PC-9 (cell line): ENCODE measurements around the gene ADAMTS19. TPM values are rescaled to one million over a fixed set of nuclear protein-coding genes. Genes with fewer than 3 reads are reported as not detected.

ENCODE experiments used
- BruUV-seq: library from RNA; stranded (reverse); fragments of 400-500 nt; replicated peaks from 2 replicates; lab custom pipeline; 2021; lab: Mats Ljungman, UMichigan
- CTCF ChIA-PET: fragments of 300-600 bp; sonication (Branson Sonifier 250); formaldehyde crosslinking; loops from one replicate; lab custom pipeline; 2022; ENCODE audit warnings: antibody characterized with exemption; lab: Charles Lee
- POLR2A ChIA-PET: fragments of 300-600 bp; sonication (Branson Sonifier 250); formaldehyde crosslinking; loops from one replicate; lab custom pipeline; 2022; ENCODE audit warnings: antibody characterized with exemption; ENCODE audit not compliant: unreplicated experiment; lab: Charles Lee
- DNase-seq, 2 experiments: peaks; one replicate each; pipeline versions ENCODE4 v3.0.0 to v3.0.0-alpha.2; 2015 to 2022; ENCODE audit warnings: mixed read lengths in 1 of 2
- H2AFZ ChIP-seq: fragments of 200-600 bp; sonication (generic); 2 replicates; pipeline ENCODE4 v1.8.1; 2017; ENCODE audit warnings: antibody characterized with exemption
- H3F3A ChIP-seq: fragments of 200-600 bp; sonication (generic); 2 replicates; pipeline ENCODE4 v1.8.1; 2017; ENCODE audit warnings: antibody characterized with exemption, mild to moderate bottlenecking, low read depth; ENCODE audit not compliant: insufficient read depth
- H3K27ac ChIP-seq: fragments of 200-600 bp; sonication (generic); 2 replicates; pipeline ENCODE4 v1.6.1; 2016; ENCODE audit warnings: mixed run types
- H3K27me3 ChIP-seq: fragments of 200-600 bp; sonication (generic); 2 replicates; pipeline ENCODE4 v1.6.1; 2016; ENCODE audit warnings: low read depth, mixed run types; ENCODE audit not compliant: insufficient read depth
- H3K36me3 ChIP-seq: fragments of 200-600 bp; sonication (generic); 2 replicates; pipeline ENCODE4 v1.6.1; 2016; ENCODE audit warnings: low read depth, mixed run types
- H3K4me1 ChIP-seq: fragments of 200-600 bp; sonication (generic); replicated peaks from 2 replicates; pipeline ENCODE4 v1.6.1; 2016; ENCODE audit warnings: mixed run types; ENCODE audit not compliant: insufficient read depth
- H3K4me2 ChIP-seq: fragments of 200-600 bp; sonication (generic); 2 replicates; pipeline ENCODE4 v1.6.1; 2017; ENCODE audit warnings: mixed run types
- H3K4me3 ChIP-seq: fragments of 200-600 bp; sonication (generic); 2 replicates; pipeline ENCODE4 v1.6.1; 2016; ENCODE audit warnings: mixed run types
- H3K79me2 ChIP-seq: fragments of 200-600 bp; sonication (generic); 2 replicates; pipeline ENCODE4 v1.6.1; 2017; ENCODE audit warnings: low read depth, mixed run types
- H3K9me2 ChIP-seq: fragments of 200-600 bp; sonication (generic); 2 replicates; pipeline ENCODE4 v1.8.1; 2017; ENCODE audit warnings: mild to moderate bottlenecking; ENCODE audit not compliant: insufficient read depth
- H3K9me3 ChIP-seq: fragments of 200-600 bp; sonication (generic); 2 replicates; pipeline ENCODE4 v1.8.1; 2016; ENCODE audit warnings: low read depth; ENCODE audit not compliant: insufficient read depth
- H4K20me1 ChIP-seq: fragments of 200-600 bp; sonication (generic); 2 replicates; pipeline ENCODE4 v1.8.1; 2017; ENCODE audit not compliant: insufficient read depth
- EZH2 ChIP-seq: fragments of 200-600 bp; sonication (generic); IDR thresholded peaks from 2 replicates; pipeline ENCODE4 v1.8.0; 2017; ENCODE audit warnings: antibody characterized with exemption, low read depth
- intact Hi-C: fragments of 100-400 bp; cut with micrococcal nuclease; formaldehyde crosslinking; loops from one replicate; pipeline ENCODE4 v1.10.0; 2022; ENCODE audit not compliant: unreplicated experiment
- total RNA-seq: library from RNA; stranded (reverse); gene quantifications from 2 replicates; pipeline ENCODE4 v1.2.3, GENCODE V29; 2021
- TF ChIP-seq, protein P1 (sequence below): fragments of 200-600 bp; sonication (generic); conservative IDR thresholded peaks from 2 replicates; pipeline ENCODE4 v1.6.1; 2017; ENCODE audit warnings: mixed run types, antibody characterized with exemption, mild to moderate bottlenecking, moderate library complexity

The ADAMTS19 gene
- total RNA-seq, 1 experiment from 2014 or later: not detected

GRCh38 chr5:129773376-129773775 lies 313.3 kb downstream of the ADAMTS19 start:
- no peaks in the 10 kb centered on the region for H3K4me1 ChIP-seq
- POLR2A ChIA-PET: no interaction called here
- no peaks in the 10 kb centered on the region for H3K9me3 ChIP-seq
- no peaks in the 10 kb centered on the region for H3F3A ChIP-seq
- H4K20me1 ChIP-seq: no peaks in the 10 kb centered on the region
- TF ChIP-seq, protein P1, sequence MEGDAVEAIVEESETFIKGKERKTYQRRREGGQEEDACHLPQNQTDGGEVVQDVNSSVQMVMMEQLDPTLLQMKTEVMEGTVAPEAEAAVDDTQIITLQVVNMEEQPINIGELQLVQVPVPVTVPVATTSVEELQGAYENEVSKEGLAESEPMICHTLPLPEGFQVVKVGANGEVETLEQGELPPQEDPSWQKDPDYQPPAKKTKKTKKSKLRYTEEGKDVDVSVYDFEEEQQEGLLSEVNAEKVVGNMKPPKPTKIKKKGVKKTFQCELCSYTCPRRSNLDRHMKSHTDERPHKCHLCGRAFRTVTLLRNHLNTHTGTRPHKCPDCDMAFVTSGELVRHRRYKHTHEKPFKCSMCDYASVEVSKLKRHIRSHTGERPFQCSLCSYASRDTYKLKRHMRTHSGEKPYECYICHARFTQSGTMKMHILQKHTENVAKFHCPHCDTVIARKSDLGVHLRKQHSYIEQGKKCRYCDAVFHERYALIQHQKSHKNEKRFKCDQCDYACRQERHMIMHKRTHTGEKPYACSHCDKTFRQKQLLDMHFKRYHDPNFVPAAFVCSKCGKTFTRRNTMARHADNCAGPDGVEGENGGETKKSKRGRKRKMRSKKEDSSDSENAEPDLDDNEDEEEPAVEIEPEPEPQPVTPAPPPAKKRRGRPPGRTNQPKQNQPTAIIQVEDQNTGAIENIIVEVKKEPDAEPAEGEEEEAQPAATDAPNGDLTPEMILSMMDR: no peak
- no peak for TF ChIP-seq EZH2
- CTCF ChIA-PET: no interaction called here
- DNase-seq: no peak
- no peak overlapping the region for H2AFZ ChIP-seq
- no peak overlapping the region for H3K4me3 ChIP-seq
- intact Hi-C loops: loop anchor here (5.0 kb wide), 1 partner anchor 1139 kb away; no protein-coding TSS in a partner anchor
- no peaks in the 10 kb centered on the region for H3K79me2 ChIP-seq
- H3K27me3 ChIP-seq: no peaks in the 10 kb centered on the region
- no peaks in the 10 kb centered on the region for H3K9me2 ChIP-seq
- BruUV-seq: no TSS peak
- H3K36me3 ChIP-seq: no peaks in the 10 kb centered on the region
- no peak overlapping the region for H3K4me2 ChIP-seq
- H3K27ac ChIP-seq: no peak overlapping the region

DNA sequence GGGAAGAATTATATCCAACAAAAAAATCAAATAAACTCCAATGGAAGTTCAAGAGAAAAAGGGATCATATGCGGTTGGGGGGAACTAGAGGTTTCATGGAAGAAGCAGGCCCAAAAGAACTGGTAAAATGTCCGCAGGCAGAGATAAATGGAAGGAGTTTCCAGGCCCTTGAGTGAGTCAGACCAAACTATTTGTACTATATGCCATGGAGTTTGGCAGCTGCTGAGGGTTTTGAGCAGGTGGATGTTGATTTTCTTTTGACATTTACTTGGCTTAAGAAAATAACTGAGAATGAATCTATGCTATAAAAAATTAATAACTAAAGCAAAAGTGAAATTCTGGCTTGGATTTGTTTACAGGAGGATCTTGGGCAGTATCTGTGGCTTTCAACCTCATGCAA lies 321.5 kb downstream of the ADAMTS19 start:
- H2AFZ ChIP-seq: no peak overlapping the region
- no peaks in the 10 kb centered on the region for H3K4me1 ChIP-seq
- H3K27me3 ChIP-seq: no peaks in the 10 kb centered on the region
- no peak for DNase-seq
- no peaks in the 10 kb centered on the region; the same call in 1 of the 2 replicates for H4K20me1 ChIP-seq
- no peak overlapping the region for H3K27ac ChIP-seq
- no peaks in the 10 kb centered on the region for H3K36me3 ChIP-seq
- no peaks in the 10 kb centered on the region for H3F3A ChIP-seq
- no peak for TF ChIP-seq EZH2
- TF ChIP-seq, protein P1: no peak
- no peaks in the 10 kb centered on the region for H3K9me2 ChIP-seq
- H3K4me3 ChIP-seq: no peak overlapping the region
- H3K9me3 ChIP-seq: no peaks in the 10 kb centered on the region
- H3K79me2 ChIP-seq: no peaks in the 10 kb centered on the region
- ChIA-PET CTCF (no interaction called here), POLR2A (no interaction called here)
- BruUV-seq: no TSS peak
- H3K4me2 ChIP-seq: no peak overlapping the region
- intact Hi-C loops: no loop called here
